H1 (cell line): ENCODE data around the gene AP1S1. TPM values are rescaled to one million over a fixed set of nuclear protein-coding genes. Genes with fewer than 3 reads are reported as not detected.

ENCODE experiments used
- BACH1 ChIP-seq: IDR thresholded peaks from 2 replicates; pipeline ENCODE4 v1.6.1; 2012; ENCODE audit warnings: low read length, improper control_type of control experiment
- CHD2 ChIP-seq: IDR thresholded peaks from 2 replicates; pipeline ENCODE4 v1.6.1; 2012; ENCODE audit warnings: low read length, improper control_type of control experiment
- EGR1 ChIP-seq: IDR thresholded peaks from 2 replicates; pipeline ENCODE4 v1.6.1; 2011; ENCODE audit warnings: low read depth, low read length, borderline replicate concordance
- JUND ChIP-seq: IDR thresholded peaks from 2 replicates; pipeline ENCODE4 v1.6.1; 2011; ENCODE audit warnings: mild to moderate bottlenecking, improper control_type of control experiment, low read length
- RXRA ChIP-seq: IDR thresholded peaks from 2 replicates; pipeline ENCODE4 v1.6.1; 2011; ENCODE audit warnings: low read depth, mild to moderate bottlenecking, low read length, moderate library complexity; ENCODE audit not compliant: insufficient read depth
- SP1 ChIP-seq: IDR thresholded peaks from 2 replicates; pipeline ENCODE4 v1.6.1; 2011; ENCODE audit warnings: low read depth, low read length
- polyA plus RNA-seq, 7 experiments: library from polyadenylated mRNA; depleted of rRNA in 3 of 7; stranded (reverse) in 5 of 7; unstranded in 2 of 7; fragments of >200 nt in 5 of 7; fragments of 200-250 nt in 2 of 7; gene quantifications; 1 replicate in 5 of 7; 2 replicates in 1 of 7; 4 replicates in 1 of 7; pipeline versions ENCODE4 v1.2.1 to v1.2.3, GENCODE V29; 2011 to 2013; ENCODE audit warnings: missing spikeins in 2 of 7, mixed read lengths in 2 of 7
- total RNA-seq: library from RNA; stranded (reverse); fragmentation: NEBNext Ultra II Directional; extraction: Animal tissue kit (Norgen Biotek cat#: 25700); gene quantifications from 2 replicates; pipeline ENCODE4 v1.2.1, GENCODE V29; 2021

Gene AP1S1
- total and polyA plus RNA-seq, 2 of the 8 experiments (the other 6 are each of a cell fraction or from before 2014, with no cell fraction given) = 56.1 to 59.3 TPM

GRCh38 chr7:101175664-101176063 is 21.4 kb downstream of the AP1S1 start (continued):
- no peak for TF ChIP-seq CHD2
- no peak for TF ChIP-seq BACH1
- no peak for TF ChIP-seq JUND
- no peak for TF ChIP-seq RXRA
- TF ChIP-seq SP1 = no peak
- no peak for TF ChIP-seq EGR1
